Activated naive CD8-positive, alpha-beta T cell treated with anti-CD3 and anti-CD28 coated beads, Interleukin-2, amount 10 ng/mL, durations not matched to agents 7 days and 5 days (primary cell): ENCODE data around the gene METTL1. TPM values are rescaled to one million over a fixed set of nuclear protein-coding genes. Genes with fewer than 3 reads are reported as not detected.

Experiments used
- ATAC-seq: fragments of 150-1000 bp; cut with Tn5 transposase; one replicate; pipeline ENCODE4 v1.10.0; 2021; ENCODE audit warnings: low read depth, moderate library complexity
- POLR2A ChIA-PET: fragments of 350-600 bp; sonication (Branson Sonifier 250); formaldehyde crosslinking; loops from one replicate; lab custom pipeline; 2021; ENCODE audit warnings: antibody characterized with exemption; lab: Charles Lee
- DNase-seq: peaks from one replicate; pipeline ENCODE4 v3.0.0; 2021
- H3K27ac Mint-ChIP-seq: one replicate; pipeline ENCODE4 v1.8.0; 2022; ENCODE audit warnings: mild to moderate bottlenecking, mixed read lengths
- H3K27me3 Mint-ChIP-seq: one replicate; pipeline ENCODE4 v1.8.0; 2022; ENCODE audit warnings: mild to moderate bottlenecking, moderate library complexity, mixed read lengths
- H3K36me3 Mint-ChIP-seq: one replicate; pipeline ENCODE4 v1.8.0; 2021; ENCODE audit warnings: mild to moderate bottlenecking, mixed read lengths
- H3K4me1 Mint-ChIP-seq: one replicate; pipeline ENCODE4 v1.8.0; 2021; ENCODE audit warnings: mixed read lengths
- H3K4me3 Mint-ChIP-seq: one replicate; pipeline ENCODE4 v1.8.0; 2022; ENCODE audit warnings: mild to moderate bottlenecking, moderate library complexity, mixed read lengths
- H3K9me3 Mint-ChIP-seq: one replicate; pipeline ENCODE4 v1.8.0; 2021; ENCODE audit warnings: mixed read lengths
- microRNA-seq: library from miRNA; unstranded; fragments of <30 nt; microRNA quantifications from one replicate; pipeline ENCODE4 v1.2.0, GENCODE V29; 2022
- total RNA-seq, 2 experiments: library from RNA; stranded (reverse); gene quantifications; one replicate each; pipeline ENCODE4 v1.2.3, GENCODE V29; 2021

METTL1 gene
- total RNA-seq, 2 experiments from 2014 or later = 13.9 to 14.9 TPM

GRCh38 chr12:57719777-57720605 lies 51.9 kb downstream of the METTL1 start:
- no peaks in the 10 kb centered on the region for H3K27me3 Mint-ChIP-seq
- peaks cover 20% of the 10 kb centered on the region for H3K36me3 Mint-ChIP-seq
- no peak overlapping the region for H3K27ac Mint-ChIP-seq
- DNase-seq (no peak), ATAC-seq (peak; percentile 8)
- H3K4me3 Mint-ChIP-seq = no peak overlapping the region
- H3K9me3 Mint-ChIP-seq = no peaks in the 10 kb centered on the region
- H3K4me1 Mint-ChIP-seq = peaks cover 6% of the 10 kb centered on the region
- POLR2A ChIA-PET = interaction anchor here (0.5 to 1.7 kb wide), 5 partner anchors 10 to 153 kb away, joined by 3 to 6 read pairs (median 3); partner anchors contain the start of gene OS9

GRCh38 chr12:57718641-57719528 lies 53.0 kb downstream of the METTL1 start:
- peak overlapping the region; percentile 47 for H3K27ac Mint-ChIP-seq
- ATAC-seq (no peak), DNase-seq (no peak)
- H3K36me3 Mint-ChIP-seq = peaks cover 17% of the 10 kb centered on the region
- no peaks in the 10 kb centered on the region for H3K9me3 Mint-ChIP-seq
- no peaks in the 10 kb centered on the region for H3K27me3 Mint-ChIP-seq
- peaks cover 2% of the 10 kb centered on the region for H3K4me1 Mint-ChIP-seq
- no peak overlapping the region for H3K4me3 Mint-ChIP-seq
- POLR2A ChIA-PET = interaction anchor here (0.6 to 1.7 kb wide), 4 partner anchors 11 to 152 kb away, joined by 3 to 6 read pairs (median 3); partner anchors contain the start of genes OS9 and TSPAN31

Small RNAs within 50 kb of the gene (microRNA-seq; reads per million reads assigned to microRNA genes)
- gene MIR6759 = not detected

Other genes starting within 250 kb of the METTL1 start
- 10 to 100 TPM; 94.2 to 96.7 TPM for gene MBD6, start 249.3 kb downstream of the METTL1 start, total RNA-seq
- 10 to 100 TPM; 81.0 to 84.4 TPM for gene DCTN2, start 224.9 kb downstream of the METTL1 start, total RNA-seq
- gene KIF5A, start 222.1 kb downstream of the METTL1 start, total RNA-seq = 1 to 10 TPM; 1.4 to 1.6 TPM
- 10 to 100 TPM; 21.6 to 24.1 TPM for gene PIP4K2C, start 180.9 kb downstream of the METTL1 start, total RNA-seq
- gene DTX3, start 167.3 kb downstream of the METTL1 start, total RNA-seq = 10 to 100 TPM; 31.5 to 32.8 TPM
- gene ARHGEF25, start 160.7 kb downstream of the METTL1 start, total RNA-seq = 1 to 10 TPM; 1.3 to 1.4 TPM
- under 1 TPM; 0.65 to 0.80 TPM for gene B4GALNT1, start 138.9 kb downstream of the METTL1 start, total RNA-seq
- 100 to 1,000 TPM; 135 to 140 TPM for gene OS9, start 78.0 kb downstream of the METTL1 start, total RNA-seq
- 10 to 100 TPM; 68.3 to 71.6 TPM for gene AGAP2, start 33.4 kb downstream of the METTL1 start, total RNA-seq
- gene TSPAN31, start 27.1 kb downstream of the METTL1 start, total RNA-seq = 10 to 100 TPM; 19.6 to 23.2 TPM
- 100 to 1,000 TPM in 1 of 2 experiments, 10 to 100 TPM in 1; 98.4 to 100 TPM for gene CDK4, start 19.8 kb downstream of the METTL1 start, total RNA-seq
- 10 to 100 TPM; 37.1 to 38.3 TPM for gene MARCHF9, start 17.0 kb downstream of the METTL1 start, total RNA-seq
- gene CYP27B1, start 5.0 kb downstream of the METTL1 start, total RNA-seq = 1 to 10 TPM; 2.4 to 2.6 TPM
- 1 to 10 TPM; 3.8 to 4.1 TPM for gene EEF1AKMT3, start 509 bp upstream of the METTL1 start, total RNA-seq
- gene TSFM, start 10.7 kb upstream of the METTL1 start, total RNA-seq = 10 to 100 TPM; 23.0 to 24.4 TPM
- gene AVIL, start 46.6 kb upstream of the METTL1 start, total RNA-seq = 1 to 10 TPM; 5.0 to 7.1 TPM
- 100 to 1,000 TPM; 161 TPM for gene CTDSP2, start 74.6 kb upstream of the METTL1 start, total RNA-seq
- 10 to 100 TPM; 16.8 to 18.9 TPM for gene ATP23, start 169.5 kb upstream of the METTL1 start, total RNA-seq